HEK293 (cell line): ENCODE data around the gene RAB1B.
A peak's percentile ranks its signal among the peaks of the same experiment; 100 is the strongest.

Source experiments
- CTCF ChIA-PET: fragments of 350-600 bp; formaldehyde crosslinking; extraction: SDS; loops from one replicate; lab custom pipeline; 2021; ENCODE audit warnings: antibody characterized with exemption; lab: Yijun Ruan, JAX
- POLR2A ChIA-PET: fragments of 300-600 bp; formaldehyde crosslinking; extraction: SDS; loops from one replicate; lab custom pipeline; 2020; ENCODE audit warnings: antibody characterized with exemption, inconsistent platforms; lab: Yijun Ruan, JAX
- H3K27ac ChIP-seq: fragments of 200-500 bp; sonication (Bioruptor generic); 2 replicates; pipeline ENCODE4 v1.5.1; 2014; ENCODE audit warnings: low read depth, low read length, control low read depth, inconsistent platforms; ENCODE audit errors: extremely low read depth
- H3K36me3 ChIP-seq, 2 experiments: fragments of 200-500 bp in 1 of 2; sonication (Bioruptor generic) in 1 of 2; 1 replicate in 1 of 2; 2 replicates in 1 of 2; pipeline ENCODE4 v1.5.1; 2014 to 2017; ENCODE audit warnings: inconsistent platforms in 2 of 2, low read length in 2 of 2; ENCODE audit not compliant: control insufficient read depth in 2 of 2, insufficient read depth in 1 of 2
- H3K4me1 ChIP-seq: fragments of 200-500 bp; sonication (Bioruptor generic); 2 replicates; pipeline ENCODE4 v1.5.1; 2014; ENCODE audit warnings: mild to moderate bottlenecking, low read length, inconsistent platforms; ENCODE audit not compliant: control insufficient read depth, insufficient read depth
- H3K4me3 ChIP-seq: 2 replicates; pipeline ENCODE4 v1.5.1; 2011; ENCODE audit warnings: low read depth, mild to moderate bottlenecking, control low read depth, low read length, moderate library complexity
- H3K9me3 ChIP-seq: fragments of 200-500 bp; sonication (Bioruptor generic); 2 replicates; pipeline ENCODE4 v1.5.1; 2014; ENCODE audit warnings: low read depth, low read length, inconsistent platforms; ENCODE audit not compliant: control insufficient read depth, insufficient read depth
- GLIS2 ChIP-seq: fragments of 450-650 bp; formaldehyde crosslinking; IDR thresholded peaks from 2 replicates; pipeline ENCODE4 v1.5.1; 2016; ENCODE audit warnings: missing biosample characterization, missing genetic modification characterization
- HIC1 ChIP-seq: fragments of 450-650 bp; formaldehyde crosslinking; IDR thresholded peaks from 2 replicates; pipeline ENCODE4 v1.5.1; 2016; ENCODE audit warnings: missing biosample characterization, missing genetic modification characterization
- KLF10 ChIP-seq: fragments of 450-650 bp; IDR thresholded peaks from 2 replicates; pipeline ENCODE4 v1.5.1; 2018; ENCODE audit warnings: missing biosample characterization, mild to moderate bottlenecking, missing genetic modification characterization
- KLF16 ChIP-seq: fragments of 450-650 bp; formaldehyde crosslinking; IDR thresholded peaks from 2 replicates; pipeline ENCODE4 v1.5.1; 2017; ENCODE audit warnings: missing biosample characterization, missing genetic modification characterization
- MEIS1 ChIP-seq: sonication (generic); formaldehyde crosslinking; IDR thresholded peaks from 2 replicates; pipeline ENCODE4 v1.8.1; 2022; ENCODE audit warnings: missing genetic modification reagents, mild to moderate bottlenecking, borderline replicate concordance
- OVOL3 ChIP-seq: fragments of 450-650 bp; formaldehyde crosslinking; IDR thresholded peaks from 2 replicates; pipeline ENCODE4 v1.5.1; 2016; ENCODE audit warnings: missing biosample characterization, missing genetic modification characterization
- PATZ1 ChIP-seq: fragments of 450-650 bp; formaldehyde crosslinking; IDR thresholded peaks from 2 replicates; pipeline ENCODE4 v1.5.1; 2016; ENCODE audit warnings: missing biosample characterization, missing genetic modification characterization
- RBAK ChIP-seq: fragments of 450-650 bp; formaldehyde crosslinking; IDR thresholded peaks from 2 replicates; pipeline ENCODE4 v1.5.1; 2016; ENCODE audit warnings: missing biosample characterization, missing genetic modification characterization
- SCRT1 ChIP-seq: fragments of 450-650 bp; formaldehyde crosslinking; IDR thresholded peaks from 2 replicates; pipeline ENCODE4 v1.5.1; 2016; ENCODE audit warnings: missing biosample characterization, missing genetic modification characterization, borderline replicate concordance
- SCRT2 ChIP-seq: fragments of 450-650 bp; formaldehyde crosslinking; IDR thresholded peaks from 2 replicates; pipeline ENCODE4 v1.5.1; 2016; ENCODE audit warnings: missing biosample characterization, missing genetic modification characterization
- SP7 ChIP-seq: fragments of 450-650 bp; formaldehyde crosslinking; IDR thresholded peaks from 2 replicates; pipeline ENCODE4 v1.5.1; 2016; ENCODE audit warnings: missing biosample characterization, missing genetic modification characterization
- ZBTB49 ChIP-seq: fragments of 450-650 bp; formaldehyde crosslinking; IDR thresholded peaks from 2 replicates; pipeline ENCODE4 v1.5.1; 2016; ENCODE audit warnings: missing biosample characterization, missing genetic modification characterization, low read depth
- ZNF148 ChIP-seq: fragments of 450-650 bp; formaldehyde crosslinking; IDR thresholded peaks from 2 replicates; pipeline ENCODE4 v1.5.0; 2017; ENCODE audit warnings: missing biosample characterization, missing genetic modification characterization, borderline replicate concordance
- ZNF175 ChIP-seq: fragments of 450-650 bp; formaldehyde crosslinking; IDR thresholded peaks from 2 replicates; pipeline ENCODE4 v1.5.1; 2016; ENCODE audit warnings: missing biosample characterization, missing genetic modification characterization
- ZNF23 ChIP-seq: fragments of 450-650 bp; formaldehyde crosslinking; IDR thresholded peaks from 2 replicates; pipeline ENCODE4 v1.5.1; 2016; ENCODE audit warnings: missing biosample characterization, missing genetic modification characterization, borderline replicate concordance
- ZNF239 ChIP-seq: fragments of 450-650 bp; formaldehyde crosslinking; IDR thresholded peaks from 2 replicates; pipeline ENCODE4 v1.5.1; 2016; ENCODE audit warnings: missing biosample characterization, missing genetic modification characterization
- ZNF24 ChIP-seq: fragments of 450-650 bp; formaldehyde crosslinking; IDR thresholded peaks from 2 replicates; pipeline ENCODE4 v1.5.1; 2016; ENCODE audit warnings: missing biosample characterization, missing genetic modification characterization
- ZNF248 ChIP-seq: fragments of 450-650 bp; formaldehyde crosslinking; IDR thresholded peaks from 2 replicates; pipeline ENCODE4 v1.5.1; 2017; ENCODE audit warnings: missing biosample characterization, missing genetic modification characterization
- ZNF266 ChIP-seq: fragments of 450-650 bp; formaldehyde crosslinking; IDR thresholded peaks from 2 replicates; pipeline ENCODE4 v1.5.1; 2016; ENCODE audit warnings: missing biosample characterization, missing genetic modification characterization, low read depth
- ZNF311 ChIP-seq: fragments of 450-650 bp; formaldehyde crosslinking; IDR thresholded peaks from 2 replicates; pipeline ENCODE4 v1.5.1; 2017; ENCODE audit warnings: missing biosample characterization, missing genetic modification characterization, borderline replicate concordance
- ZNF37A ChIP-seq: fragments of 450-650 bp; IDR thresholded peaks from 2 replicates; pipeline ENCODE4 v1.5.1; 2018; ENCODE audit warnings: missing biosample characterization, missing genetic modification characterization
- ZNF488 ChIP-seq: fragments of 450-650 bp; formaldehyde crosslinking; IDR thresholded peaks from 2 replicates; pipeline ENCODE4 v1.5.1; 2016; ENCODE audit warnings: missing biosample characterization, missing genetic modification characterization
- ZNF529 ChIP-seq: fragments of 450-650 bp; formaldehyde crosslinking; IDR thresholded peaks from 2 replicates; pipeline ENCODE4 v1.5.1; 2017; ENCODE audit warnings: missing genetic modification characterization, missing biosample characterization; ENCODE audit not compliant: insufficient replicate concordance
- ZNF544 ChIP-seq: fragments of 450-650 bp; formaldehyde crosslinking; IDR thresholded peaks from 2 replicates; pipeline ENCODE4 v1.5.0; 2017; ENCODE audit warnings: missing biosample characterization, missing genetic modification characterization
- ZNF555 ChIP-seq: fragments of 450-650 bp; formaldehyde crosslinking; conservative IDR thresholded peaks from 2 replicates; pipeline ENCODE4 v1.5.1; 2017; ENCODE audit warnings: missing biosample characterization, mild to moderate bottlenecking, missing genetic modification characterization, inconsistent platforms
- ZNF561 ChIP-seq: fragments of 450-650 bp; IDR thresholded peaks from 2 replicates; pipeline ENCODE4 v1.5.1; 2018; ENCODE audit warnings: missing biosample characterization, missing genetic modification characterization, borderline replicate concordance
- ZNF571 ChIP-seq: fragments of 450-650 bp; formaldehyde crosslinking; IDR thresholded peaks from 2 replicates; pipeline ENCODE4 v1.5.0; 2017; ENCODE audit warnings: missing biosample characterization, missing genetic modification characterization
- ZNF600 ChIP-seq: fragments of 450-650 bp; formaldehyde crosslinking; IDR thresholded peaks from 2 replicates; pipeline ENCODE4 v1.5.1; 2016; ENCODE audit warnings: missing biosample characterization, missing genetic modification characterization
- ZNF629 ChIP-seq: fragments of 450-650 bp; formaldehyde crosslinking; IDR thresholded peaks from 2 replicates; pipeline ENCODE4 v1.5.1; 2017; ENCODE audit warnings: missing biosample characterization, missing genetic modification characterization
- ZNF664 ChIP-seq: fragments of 450-650 bp; formaldehyde crosslinking; IDR thresholded peaks from 2 replicates; pipeline ENCODE4 v1.5.1; 2016; ENCODE audit warnings: missing biosample characterization, missing genetic modification characterization

Gene RAB1B

GRCh38 chr11:66311965-66312548 lies 43.6 kb downstream of the RAB1B start:
- POLR2A ChIA-PET = interaction anchor here (0.5 to 2.2 kb wide), 23 partner anchors 9 to 807 kb away, joined by 3 to 32 read pairs (median 4); partner anchors contain the start of genes BRMS1, FIBP, KDM2A and MRPL11
- CTCF ChIA-PET = interaction anchor here (0.6 to 3.4 kb wide), 55 partner anchors 10 to 713 kb away, joined by 3 to 29 read pairs (median 4); partner anchors contain the start of genes B4GAT1, BRMS1, RIN1 and TMEM151A
- Histone ChIP-seq H3K27ac (peak overlapping the region; percentile 52; the same call in 1 of the 2 replicates), H3K9me3 (no peaks in the 10 kb centered on the region), H3K36me3 (no peaks in the 10 kb centered on the region), H3K4me1 (no peaks in the 10 kb centered on the region), H3K4me3 (peak overlapping the region; percentile 50)
- TF ChIP-seq OVOL3 (tag by site-specific recombination) (no peak), HIC1 (peak; percentile 93), ZNF24 (tag by site-specific recombination) (no peak), ZNF555 (no peak), ZNF23 (tag by site-specific recombination) (no peak), ZNF629 (tag by site-specific recombination) (no peak), ZNF266 (tag by site-specific recombination) (no peak), KLF10 (tag by site-specific recombination) (peak; percentile 29; the same call in 1 of the 2 replicates), ZNF175 (tag by site-specific recombination) (no peak), KLF16 (tag by site-specific recombination) (peak; percentile 78), PATZ1 (tag by site-specific recombination) (peak; percentile 83), SCRT2 (tag by site-specific recombination) (no peak), ZNF664 (no peak), ZNF37A (tag by site-specific recombination) (no peak), RBAK (tag by site-specific recombination) (no peak), ZNF148 (tag by site-specific recombination) (no peak), ZNF561 (no peak), ZNF571 (tag by site-specific recombination) (no peak), SP7 (peak; percentile 60), ZNF248 (tag by site-specific recombination) (no peak), ZNF311 (tag by site-specific recombination) (no peak), ZBTB49 (tag by site-specific recombination) (no peak), ZNF544 (tag by site-specific recombination) (no peak), SCRT1 (tag by site-specific recombination) (no peak), ZNF600 (tag by site-specific recombination) (peak; percentile 68), ZNF529 (tag by site-specific recombination) (no peak), GLIS2 (tag by site-specific recombination) (peak; percentile 76), ZNF488 (tag by site-specific recombination) (no peak), ZNF239 (no peak), MEIS1 (no peak)
